H1 (cell line): ENCODE data around the gene PKD1L1. TPM values are rescaled to one million over a fixed set of nuclear protein-coding genes. Genes with fewer than 3 reads are reported as not detected.

Experiments
- BACH1 ChIP-seq: IDR thresholded peaks from 2 replicates; pipeline ENCODE4 v1.6.1; 2012; ENCODE audit warnings: low read length, improper control_type of control experiment
- MAX ChIP-seq: IDR thresholded peaks from 2 replicates; pipeline ENCODE4 v1.6.1; 2012; ENCODE audit warnings: inconsistent platforms
- polyA plus RNA-seq, 7 experiments: library from polyadenylated mRNA; depleted of rRNA in 3 of 7; stranded (reverse) in 5 of 7; unstranded in 2 of 7; fragments of >200 nt in 5 of 7; fragments of 200-250 nt in 2 of 7; gene quantifications; 1 replicate in 5 of 7; 2 replicates in 1 of 7; 4 replicates in 1 of 7; pipeline versions ENCODE4 v1.2.1 to v1.2.3, GENCODE V29; 2011 to 2013; ENCODE audit warnings: missing spikeins in 2 of 7, mixed read lengths in 2 of 7
- total RNA-seq: library from RNA; stranded (reverse); fragmentation: NEBNext Ultra II Directional; extraction: Animal tissue kit (Norgen Biotek cat#: 25700); gene quantifications from 2 replicates; pipeline ENCODE4 v1.2.1, GENCODE V29; 2021
- TF ChIP-seq, protein P1 (sequence below): fragments of 300-600 bp; sonication (generic); IDR thresholded peaks from 2 replicates; pipeline ENCODE4 v1.7.1; 2012; ENCODE audit warnings: low read length, moderate library complexity, mild to moderate bottlenecking, inconsistent platforms; ENCODE audit not compliant: insufficient replicate concordance
- TF ChIP-seq, protein P2 (sequence below), 3 experiments: IDR thresholded peaks; 1 replicate in 2 of 3; 2 replicates in 1 of 3; pipeline versions ENCODE4 v1.5.1 to v1.6.1; 2011; ENCODE audit warnings: low read length in 3 of 3, mild to moderate bottlenecking in 3 of 3, inconsistent platforms in 2 of 3, low read depth in 1 of 3, moderate library complexity in 1 of 3; ENCODE audit not compliant: insufficient read depth in 1 of 3; ENCODE audit errors: control extremely low read depth in 1 of 3

The PKD1L1 gene
- total and polyA plus RNA-seq, 2 of the 8 experiments (the other 6 are each of a cell fraction or from before 2014, with no cell fraction given): 0.22 to 0.35 TPM

DNA sequence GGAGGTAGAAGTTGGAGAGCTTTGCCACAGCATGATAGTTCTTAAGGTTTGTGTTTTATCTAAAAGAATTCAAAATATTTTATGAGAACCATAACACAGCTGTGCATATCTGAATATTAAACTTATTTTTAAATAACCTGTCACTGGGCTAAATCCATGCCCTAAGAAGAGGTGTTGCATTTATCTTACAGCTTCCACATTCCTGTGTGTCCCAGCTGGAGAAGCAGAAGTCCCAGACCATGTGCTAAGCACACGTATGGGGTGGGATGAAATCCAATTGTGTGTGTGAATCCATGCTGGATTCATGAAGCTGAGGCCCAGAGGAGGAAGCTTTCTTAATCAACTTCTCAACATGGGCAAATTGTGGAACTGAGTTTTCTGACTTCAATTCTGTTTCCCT, 121.5 kb downstream of the PKD1L1 start (continued):
- TF ChIP-seq BACH1 (no peak), MAX (no peak)
- TF ChIP-seq, protein P1, sequence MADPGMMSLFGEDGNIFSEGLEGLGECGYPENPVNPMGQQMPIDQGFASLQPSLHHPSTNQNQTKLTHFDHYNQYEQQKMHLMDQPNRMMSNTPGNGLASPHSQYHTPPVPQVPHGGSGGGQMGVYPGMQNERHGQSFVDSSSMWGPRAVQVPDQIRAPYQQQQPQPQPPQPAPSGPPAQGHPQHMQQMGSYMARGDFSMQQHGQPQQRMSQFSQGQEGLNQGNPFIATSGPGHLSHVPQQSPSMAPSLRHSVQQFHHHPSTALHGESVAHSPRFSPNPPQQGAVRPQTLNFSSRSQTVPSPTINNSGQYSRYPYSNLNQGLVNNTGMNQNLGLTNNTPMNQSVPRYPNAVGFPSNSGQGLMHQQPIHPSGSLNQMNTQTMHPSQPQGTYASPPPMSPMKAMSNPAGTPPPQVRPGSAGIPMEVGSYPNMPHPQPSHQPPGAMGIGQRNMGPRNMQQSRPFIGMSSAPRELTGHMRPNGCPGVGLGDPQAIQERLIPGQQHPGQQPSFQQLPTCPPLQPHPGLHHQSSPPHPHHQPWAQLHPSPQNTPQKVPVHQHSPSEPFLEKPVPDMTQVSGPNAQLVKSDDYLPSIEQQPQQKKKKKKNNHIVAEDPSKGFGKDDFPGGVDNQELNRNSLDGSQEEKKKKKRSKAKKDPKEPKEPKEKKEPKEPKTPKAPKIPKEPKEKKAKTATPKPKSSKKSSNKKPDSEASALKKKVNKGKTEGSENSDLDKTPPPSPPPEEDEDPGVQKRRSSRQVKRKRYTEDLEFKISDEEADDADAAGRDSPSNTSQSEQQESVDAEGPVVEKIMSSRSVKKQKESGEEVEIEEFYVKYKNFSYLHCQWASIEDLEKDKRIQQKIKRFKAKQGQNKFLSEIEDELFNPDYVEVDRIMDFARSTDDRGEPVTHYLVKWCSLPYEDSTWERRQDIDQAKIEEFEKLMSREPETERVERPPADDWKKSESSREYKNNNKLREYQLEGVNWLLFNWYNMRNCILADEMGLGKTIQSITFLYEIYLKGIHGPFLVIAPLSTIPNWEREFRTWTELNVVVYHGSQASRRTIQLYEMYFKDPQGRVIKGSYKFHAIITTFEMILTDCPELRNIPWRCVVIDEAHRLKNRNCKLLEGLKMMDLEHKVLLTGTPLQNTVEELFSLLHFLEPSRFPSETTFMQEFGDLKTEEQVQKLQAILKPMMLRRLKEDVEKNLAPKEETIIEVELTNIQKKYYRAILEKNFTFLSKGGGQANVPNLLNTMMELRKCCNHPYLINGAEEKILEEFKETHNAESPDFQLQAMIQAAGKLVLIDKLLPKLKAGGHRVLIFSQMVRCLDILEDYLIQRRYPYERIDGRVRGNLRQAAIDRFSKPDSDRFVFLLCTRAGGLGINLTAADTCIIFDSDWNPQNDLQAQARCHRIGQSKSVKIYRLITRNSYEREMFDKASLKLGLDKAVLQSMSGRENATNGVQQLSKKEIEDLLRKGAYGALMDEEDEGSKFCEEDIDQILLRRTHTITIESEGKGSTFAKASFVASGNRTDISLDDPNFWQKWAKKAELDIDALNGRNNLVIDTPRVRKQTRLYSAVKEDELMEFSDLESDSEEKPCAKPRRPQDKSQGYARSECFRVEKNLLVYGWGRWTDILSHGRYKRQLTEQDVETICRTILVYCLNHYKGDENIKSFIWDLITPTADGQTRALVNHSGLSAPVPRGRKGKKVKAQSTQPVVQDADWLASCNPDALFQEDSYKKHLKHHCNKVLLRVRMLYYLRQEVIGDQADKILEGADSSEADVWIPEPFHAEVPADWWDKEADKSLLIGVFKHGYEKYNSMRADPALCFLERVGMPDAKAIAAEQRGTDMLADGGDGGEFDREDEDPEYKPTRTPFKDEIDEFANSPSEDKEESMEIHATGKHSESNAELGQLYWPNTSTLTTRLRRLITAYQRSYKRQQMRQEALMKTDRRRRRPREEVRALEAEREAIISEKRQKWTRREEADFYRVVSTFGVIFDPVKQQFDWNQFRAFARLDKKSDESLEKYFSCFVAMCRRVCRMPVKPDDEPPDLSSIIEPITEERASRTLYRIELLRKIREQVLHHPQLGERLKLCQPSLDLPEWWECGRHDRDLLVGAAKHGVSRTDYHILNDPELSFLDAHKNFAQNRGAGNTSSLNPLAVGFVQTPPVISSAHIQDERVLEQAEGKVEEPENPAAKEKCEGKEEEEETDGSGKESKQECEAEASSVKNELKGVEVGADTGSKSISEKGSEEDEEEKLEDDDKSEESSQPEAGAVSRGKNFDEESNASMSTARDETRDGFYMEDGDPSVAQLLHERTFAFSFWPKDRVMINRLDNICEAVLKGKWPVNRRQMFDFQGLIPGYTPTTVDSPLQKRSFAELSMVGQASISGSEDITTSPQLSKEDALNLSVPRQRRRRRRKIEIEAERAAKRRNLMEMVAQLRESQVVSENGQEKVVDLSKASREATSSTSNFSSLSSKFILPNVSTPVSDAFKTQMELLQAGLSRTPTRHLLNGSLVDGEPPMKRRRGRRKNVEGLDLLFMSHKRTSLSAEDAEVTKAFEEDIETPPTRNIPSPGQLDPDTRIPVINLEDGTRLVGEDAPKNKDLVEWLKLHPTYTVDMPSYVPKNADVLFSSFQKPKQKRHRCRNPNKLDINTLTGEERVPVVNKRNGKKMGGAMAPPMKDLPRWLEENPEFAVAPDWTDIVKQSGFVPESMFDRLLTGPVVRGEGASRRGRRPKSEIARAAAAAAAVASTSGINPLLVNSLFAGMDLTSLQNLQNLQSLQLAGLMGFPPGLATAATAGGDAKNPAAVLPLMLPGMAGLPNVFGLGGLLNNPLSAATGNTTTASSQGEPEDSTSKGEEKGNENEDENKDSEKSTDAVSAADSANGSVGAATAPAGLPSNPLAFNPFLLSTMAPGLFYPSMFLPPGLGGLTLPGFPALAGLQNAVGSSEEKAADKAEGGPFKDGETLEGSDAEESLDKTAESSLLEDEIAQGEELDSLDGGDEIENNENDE: no peak
- TF ChIP-seq, protein P2, sequence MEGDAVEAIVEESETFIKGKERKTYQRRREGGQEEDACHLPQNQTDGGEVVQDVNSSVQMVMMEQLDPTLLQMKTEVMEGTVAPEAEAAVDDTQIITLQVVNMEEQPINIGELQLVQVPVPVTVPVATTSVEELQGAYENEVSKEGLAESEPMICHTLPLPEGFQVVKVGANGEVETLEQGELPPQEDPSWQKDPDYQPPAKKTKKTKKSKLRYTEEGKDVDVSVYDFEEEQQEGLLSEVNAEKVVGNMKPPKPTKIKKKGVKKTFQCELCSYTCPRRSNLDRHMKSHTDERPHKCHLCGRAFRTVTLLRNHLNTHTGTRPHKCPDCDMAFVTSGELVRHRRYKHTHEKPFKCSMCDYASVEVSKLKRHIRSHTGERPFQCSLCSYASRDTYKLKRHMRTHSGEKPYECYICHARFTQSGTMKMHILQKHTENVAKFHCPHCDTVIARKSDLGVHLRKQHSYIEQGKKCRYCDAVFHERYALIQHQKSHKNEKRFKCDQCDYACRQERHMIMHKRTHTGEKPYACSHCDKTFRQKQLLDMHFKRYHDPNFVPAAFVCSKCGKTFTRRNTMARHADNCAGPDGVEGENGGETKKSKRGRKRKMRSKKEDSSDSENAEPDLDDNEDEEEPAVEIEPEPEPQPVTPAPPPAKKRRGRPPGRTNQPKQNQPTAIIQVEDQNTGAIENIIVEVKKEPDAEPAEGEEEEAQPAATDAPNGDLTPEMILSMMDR (IDR thresholded peaks at IDR 0.05; ENCODE audit: control extremely low read depth in 1 of 3, insufficient read depth in 1 of 3, low read depth in 1 of 3, low read length in 3 of 3): no peak
